Fibroblast of lung (primary cell): ENCODE measurements around the gene NPAS1.

Source experiments
- CTCF ChIP-seq, 2 donors: IDR thresholded peaks in 1 of 2; conservative IDR thresholded peaks in 1 of 2; 1 replicate in 1 of 2; 2 replicates in 1 of 2; pipeline ENCODE4 v1.5.1; 2011 to 2012; ENCODE audit warnings: low read length in 2 of 2, control low read depth in 1 of 2, inconsistent platforms in 1 of 2, low read depth in 1 of 2, mild to moderate bottlenecking in 1 of 2
- EZH2 ChIP-seq: IDR thresholded peaks from 2 replicates; pipeline ENCODE4 v1.5.1; 2012; ENCODE audit warnings: low read length, control low read depth, mild to moderate bottlenecking; ENCODE audit errors: missing control alignments

- no peak for TF ChIP-seq CTCF (conservative IDR thresholded peaks at IDR 0.05 in 1 of 2, IDR thresholded peaks at IDR 0.05 in 1 of 2; ENCODE audit: low read depth in 1 of 2, low read length in 2 of 2)
- TF ChIP-seq EZH2, result no peak
Measured at GRCh38 chr19:47068876-47069406, 49.3 kb downstream of the NPAS1 start.
